ENCODE results near the gene ECHS1. TPM values are rescaled to one million over a fixed set of nuclear protein-coding genes. Genes with fewer than 3 reads are reported as not detected.

The ECHS1 gene
- total RNA-seq, 4 donors from 2014 or later, result 106 to 317 (median 123) TPM

DNA sequence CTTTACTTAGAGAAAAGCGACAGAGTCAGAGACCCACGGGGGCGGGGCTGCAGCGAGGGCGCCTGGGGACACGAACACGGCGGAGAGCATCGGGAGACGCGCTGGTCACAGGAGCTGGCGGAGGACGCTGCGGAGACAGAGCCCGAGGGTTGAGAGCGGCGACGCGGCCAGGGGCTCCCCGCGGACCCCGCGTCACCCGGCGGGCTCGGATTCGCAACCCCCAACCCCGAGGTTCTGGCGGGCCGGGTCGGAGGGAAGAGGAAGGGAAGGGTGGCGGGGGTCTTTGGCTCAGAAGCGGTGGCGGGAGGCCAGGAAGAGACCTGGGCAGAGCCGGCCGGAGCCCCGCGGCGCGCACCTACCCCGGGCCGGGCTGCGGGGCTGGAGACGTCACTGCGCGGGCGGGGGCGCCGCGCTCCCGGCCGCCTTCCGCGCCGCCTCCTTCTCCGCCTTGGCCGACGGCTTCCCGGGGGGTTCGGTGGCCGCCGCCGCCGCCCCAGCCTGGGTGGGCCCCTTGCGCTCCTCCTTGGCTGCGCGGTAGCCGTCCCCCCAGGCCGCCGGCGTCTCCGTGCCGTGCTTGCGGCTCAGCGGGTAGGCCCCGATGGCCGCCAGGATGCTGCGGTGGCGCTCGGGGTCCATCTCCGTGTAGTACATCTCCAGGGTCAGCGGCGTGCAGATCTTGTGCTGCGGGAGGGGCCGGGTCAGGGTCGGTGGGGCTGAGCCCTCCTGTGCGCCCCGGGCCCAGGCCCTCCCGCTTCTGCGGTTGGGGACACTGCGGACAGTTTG lies 47.5 kb downstream of the ECHS1 start:
- TF ChIP-seq, protein P1, sequence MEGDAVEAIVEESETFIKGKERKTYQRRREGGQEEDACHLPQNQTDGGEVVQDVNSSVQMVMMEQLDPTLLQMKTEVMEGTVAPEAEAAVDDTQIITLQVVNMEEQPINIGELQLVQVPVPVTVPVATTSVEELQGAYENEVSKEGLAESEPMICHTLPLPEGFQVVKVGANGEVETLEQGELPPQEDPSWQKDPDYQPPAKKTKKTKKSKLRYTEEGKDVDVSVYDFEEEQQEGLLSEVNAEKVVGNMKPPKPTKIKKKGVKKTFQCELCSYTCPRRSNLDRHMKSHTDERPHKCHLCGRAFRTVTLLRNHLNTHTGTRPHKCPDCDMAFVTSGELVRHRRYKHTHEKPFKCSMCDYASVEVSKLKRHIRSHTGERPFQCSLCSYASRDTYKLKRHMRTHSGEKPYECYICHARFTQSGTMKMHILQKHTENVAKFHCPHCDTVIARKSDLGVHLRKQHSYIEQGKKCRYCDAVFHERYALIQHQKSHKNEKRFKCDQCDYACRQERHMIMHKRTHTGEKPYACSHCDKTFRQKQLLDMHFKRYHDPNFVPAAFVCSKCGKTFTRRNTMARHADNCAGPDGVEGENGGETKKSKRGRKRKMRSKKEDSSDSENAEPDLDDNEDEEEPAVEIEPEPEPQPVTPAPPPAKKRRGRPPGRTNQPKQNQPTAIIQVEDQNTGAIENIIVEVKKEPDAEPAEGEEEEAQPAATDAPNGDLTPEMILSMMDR (IDR thresholded peaks at IDR 0.05; ENCODE audit: low read depth), result no peak

DNA sequence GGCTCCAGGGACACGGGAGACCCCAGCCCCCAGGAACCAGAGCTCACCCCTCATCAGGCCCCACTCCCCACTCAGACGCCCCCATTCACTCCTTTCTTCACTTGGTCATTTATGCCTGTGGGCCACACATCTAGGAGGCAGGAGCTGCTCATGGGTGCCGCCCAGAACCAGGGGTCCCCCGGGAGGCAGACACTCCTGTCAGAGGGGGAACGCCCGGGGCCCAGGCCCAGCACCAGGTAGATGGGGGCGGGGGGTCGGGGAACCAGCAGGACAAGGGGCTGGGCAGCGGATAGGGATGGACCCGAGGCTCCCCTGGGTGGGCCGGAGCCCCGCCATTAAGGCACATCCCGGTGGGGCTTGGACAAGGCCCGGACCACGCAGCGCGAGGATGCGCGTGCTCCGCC lies 48.3 kb downstream of the ECHS1 start:
- TF ChIP-seq, protein P1 (IDR thresholded peaks at IDR 0.05; ENCODE audit: low read depth), result no peak

DNA sequence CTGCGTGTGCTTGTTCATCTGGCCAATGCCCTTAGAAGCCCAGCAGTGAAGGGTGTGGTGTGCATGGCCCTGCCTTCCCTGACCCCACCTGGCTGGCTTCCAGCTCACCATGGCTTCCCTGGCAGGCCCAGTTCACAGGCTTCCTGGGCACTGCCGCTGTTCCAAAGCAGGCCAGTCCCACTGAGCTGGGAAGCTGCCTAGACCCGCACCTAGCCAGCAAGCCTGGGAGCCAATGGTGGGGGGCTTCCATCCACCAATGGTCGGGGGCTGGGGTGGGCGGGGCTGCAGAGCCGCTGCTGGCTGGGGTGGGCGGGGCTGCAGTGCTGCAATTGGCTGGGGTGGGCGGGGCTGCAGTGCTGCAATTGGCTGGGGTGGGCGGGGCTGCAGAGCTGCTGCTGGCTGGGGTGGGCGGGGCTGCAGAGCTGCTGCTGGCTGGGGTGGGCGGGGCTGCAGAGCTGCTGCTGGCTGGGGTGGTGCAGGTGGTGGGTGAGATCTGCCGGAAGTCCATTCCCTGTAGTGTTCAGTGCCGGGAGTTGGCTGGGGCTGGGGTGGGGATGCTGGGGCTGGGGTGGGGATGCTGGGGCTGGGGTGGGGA lies 48.9 kb downstream of the ECHS1 start:
- TF ChIP-seq, protein P1 (IDR thresholded peaks at IDR 0.05; ENCODE audit: low read depth), result no peak

DNA sequence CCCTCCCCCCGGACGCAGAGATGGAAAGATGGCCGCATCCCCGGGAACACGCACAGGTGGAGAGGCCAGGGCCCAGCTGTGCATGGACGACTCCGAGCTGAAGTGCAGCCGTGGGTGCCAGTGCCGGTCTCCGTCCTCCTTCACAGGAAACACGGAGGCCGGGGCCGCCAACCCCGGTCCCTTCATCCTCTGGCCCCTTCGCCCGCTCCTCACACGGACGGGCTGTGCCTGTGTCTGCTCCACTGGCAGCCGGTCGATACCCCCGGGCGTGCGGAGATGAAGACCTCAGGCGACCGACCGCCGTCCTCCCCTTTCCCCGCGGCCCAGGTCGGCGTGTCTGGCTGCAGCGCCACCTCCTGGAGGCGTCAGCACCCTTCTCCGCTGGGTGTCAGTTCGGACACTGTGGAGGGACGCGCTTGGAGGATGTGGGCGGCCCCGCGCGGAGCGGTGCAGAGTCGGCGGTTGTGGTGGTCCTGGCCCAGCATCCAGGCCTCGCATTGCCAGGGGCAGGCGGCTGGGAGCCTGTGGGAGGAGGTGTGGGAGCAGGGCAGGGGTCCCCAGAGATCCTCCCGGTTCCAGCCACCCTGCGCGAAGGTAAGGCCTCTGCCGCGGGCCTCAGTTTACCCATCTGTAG lies 54.5 kb downstream of the ECHS1 start:
- TF ChIP-seq, protein P1 (IDR thresholded peaks at IDR 0.05; ENCODE audit: low read depth), result no peak

DNA sequence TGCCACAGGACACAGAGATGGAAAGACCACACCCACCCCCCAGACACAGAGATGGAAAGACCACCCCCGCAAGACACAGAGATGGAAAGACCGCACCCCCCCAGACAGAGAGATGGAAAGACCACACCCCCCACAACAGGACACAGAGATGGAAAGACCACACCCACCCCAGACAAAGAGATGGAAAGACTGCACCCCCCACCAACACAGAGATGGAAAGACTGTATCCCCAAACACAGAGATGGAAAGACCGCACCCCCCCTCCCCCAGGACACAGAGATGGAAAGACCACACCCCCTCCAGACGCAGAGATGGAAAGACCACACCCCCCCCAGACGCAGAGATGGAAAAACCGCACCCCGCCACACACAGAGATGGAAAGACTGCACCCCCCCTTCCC lies 56.4 kb downstream of the ECHS1 start:
- TF ChIP-seq, protein P1 (IDR thresholded peaks at IDR 0.05; ENCODE audit: low read depth), result no peak

DNA sequence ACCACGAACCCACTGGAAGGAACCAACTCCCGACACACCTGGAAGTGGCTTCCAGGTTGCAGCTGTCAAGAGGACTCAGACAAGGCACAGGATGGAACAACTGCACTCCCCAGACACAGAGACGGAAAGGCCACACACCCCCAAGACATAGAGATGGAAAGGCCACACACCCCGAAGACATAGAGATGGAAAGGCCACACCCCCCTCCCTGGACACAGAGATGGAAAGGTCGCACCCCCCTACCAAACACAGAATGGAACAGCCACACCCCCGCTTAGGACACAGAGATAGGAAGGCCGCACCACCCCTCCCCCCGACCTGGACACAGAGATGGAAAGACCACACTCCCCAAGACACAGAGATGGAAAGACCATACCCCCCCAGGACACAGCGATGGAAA lies 56.9 kb downstream of the ECHS1 start:
- TF ChIP-seq, protein P1 (IDR thresholded peaks at IDR 0.05; ENCODE audit: low read depth), result no peak

DNA sequence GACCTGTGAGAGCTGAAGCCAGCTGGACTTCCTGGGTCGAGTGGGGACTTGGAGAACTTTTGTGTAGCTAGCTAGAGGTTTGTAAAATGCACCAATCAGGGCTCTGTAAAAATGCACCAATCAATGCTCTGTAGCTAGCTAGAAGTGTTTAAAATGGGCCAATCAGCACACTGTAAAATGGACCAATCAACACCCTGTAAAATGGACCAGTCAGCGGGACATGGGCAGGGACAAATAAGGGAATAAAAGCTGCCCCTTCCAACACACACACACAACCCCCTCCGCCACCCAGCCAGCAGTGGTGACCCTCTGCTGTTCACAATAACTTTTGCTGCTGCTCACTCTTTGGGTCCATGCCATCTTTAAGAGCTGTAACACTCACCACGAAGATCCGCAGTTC lies 57.3 kb downstream of the ECHS1 start:
- TF ChIP-seq, protein P1 (IDR thresholded peaks at IDR 0.05; ENCODE audit: low read depth), result no peak

Data from subcutaneous adipose tissue (tissue), 4 donors.